Progenitor cell of endocrine pancreas (in vitro differentiated cells): Measurements from ENCODE around the gene RASGRP1. TPM values are rescaled to one million over a fixed set of nuclear protein-coding genes. Genes with fewer than 3 reads are reported as not detected.

ENCODE experiments used
- DNase-seq: peaks from one replicate; pipeline ENCODE4 v3.0.0; 2021; ENCODE audit warnings: low spot score; ENCODE audit not compliant: unreplicated experiment
- H3K27ac Mint-ChIP-seq: 2 replicates; pipeline ENCODE4 v1.8.0; 2021; ENCODE audit warnings: mild to moderate bottlenecking, moderate library complexity, mixed read lengths
- H3K27me3 Mint-ChIP-seq: 2 replicates; pipeline ENCODE4 v1.8.0; 2021; ENCODE audit warnings: mixed read lengths
- H3K36me3 Mint-ChIP-seq: 2 replicates; pipeline ENCODE4 v1.8.0; 2022; ENCODE audit warnings: mixed read lengths; ENCODE audit not compliant: insufficient read depth
- H3K4me1 Mint-ChIP-seq: 2 replicates; pipeline ENCODE4 v1.8.0; 2021; ENCODE audit warnings: low read depth, mixed read lengths
- H3K4me3 Mint-ChIP-seq: 2 replicates; pipeline ENCODE4 v1.8.0; 2021; ENCODE audit warnings: low read depth, mild to moderate bottlenecking, moderate library complexity, mixed read lengths
- H3K9me3 Mint-ChIP-seq: 2 replicates; pipeline ENCODE4 v1.8.0; 2021; ENCODE audit warnings: low read depth, mixed read lengths
- CTCF ChIP-seq: fragments of 200-600 bp; sonication (generic); IDR thresholded peaks from one replicate; pipeline ENCODE4 v1.5.0; 2021; ENCODE audit warnings: antibody characterized with exemption, mild to moderate bottlenecking; ENCODE audit not compliant: unreplicated experiment
- total RNA-seq: library from RNA; stranded (reverse); gene quantifications from 2 replicates; pipeline ENCODE4 v1.2.1, GENCODE V29; 2021

The RASGRP1 gene
- total RNA-seq, 1 donor from 2014 or later: 1.5 TPM

- TF ChIP-seq CTCF: no peak
- H3K27me3 Mint-ChIP-seq: no peaks in the 10 kb centered on the region
- H3K4me1 Mint-ChIP-seq: no peaks in the 10 kb centered on the region
- H3K9me3 Mint-ChIP-seq: no peaks in the 10 kb centered on the region
- no peak for DNase-seq
- H3K27ac Mint-ChIP-seq: no peak overlapping the region
- H3K36me3 Mint-ChIP-seq: no peaks in the 10 kb centered on the region
- no peak overlapping the region for H3K4me3 Mint-ChIP-seq
Observed at GRCh38 chr15:38545179-38545578, 19.4 kb downstream of the RASGRP1 start.

GRCh38 chr15:38541026-38541425, 23.6 kb downstream of the RASGRP1 start:
- H3K4me3 Mint-ChIP-seq: no peak overlapping the region
- H3K4me1 Mint-ChIP-seq: no peaks in the 10 kb centered on the region
- no peak for TF ChIP-seq CTCF
- no peaks in the 10 kb centered on the region for H3K27me3 Mint-ChIP-seq
- no peak overlapping the region for H3K27ac Mint-ChIP-seq
- H3K9me3 Mint-ChIP-seq: no peaks in the 10 kb centered on the region
- H3K36me3 Mint-ChIP-seq: no peaks in the 10 kb centered on the region
- DNase-seq: no peak

GRCh38 chr15:38540510-38540909, 24.1 kb downstream of the RASGRP1 start:
- peaks cover 2% of the 10 kb centered on the region for H3K27me3 Mint-ChIP-seq
- no peaks in the 10 kb centered on the region for H3K4me1 Mint-ChIP-seq
- no peak for TF ChIP-seq CTCF
- no peaks in the 10 kb centered on the region for H3K9me3 Mint-ChIP-seq
- H3K27ac Mint-ChIP-seq: no peak overlapping the region
- DNase-seq: no peak
- no peaks in the 10 kb centered on the region for H3K36me3 Mint-ChIP-seq
- H3K4me3 Mint-ChIP-seq: no peak overlapping the region

GRCh38 chr15:38539008-38539343, 25.6 kb downstream of the RASGRP1 start:
- peaks cover 3% of the 10 kb centered on the region for H3K27me3 Mint-ChIP-seq
- no peak overlapping the region for H3K27ac Mint-ChIP-seq
- no peak for TF ChIP-seq CTCF

GRCh38 chr15:38538328-38539007, 26.1 kb downstream of the RASGRP1 start:
- Mint-ChIP-seq H3K9me3 (no peaks in the 10 kb centered on the region), H3K36me3 (no peaks in the 10 kb centered on the region), H3K4me3 (no peak overlapping the region), H3K4me1 (no peaks in the 10 kb centered on the region), H3K27ac (no peak overlapping the region), H3K27me3 (peaks cover 3% of the 10 kb centered on the region)
- DNase-seq: no peak
- TF ChIP-seq CTCF: no peak

More at GRCh38 chr15:38539008-38539343, 25.6 kb downstream of the RASGRP1 start:
- no peak overlapping the region for H3K4me3 Mint-ChIP-seq
- no peaks in the 10 kb centered on the region for H3K36me3 Mint-ChIP-seq
- DNase-seq: no peak
- H3K4me1 Mint-ChIP-seq: no peaks in the 10 kb centered on the region
- no peaks in the 10 kb centered on the region for H3K9me3 Mint-ChIP-seq
